Stimulated activated CD4-positive, alpha-beta T cell treated with anti-CD3 and anti-CD28 coated beads, Interleukin-1b, Interleukin-23, amount 100 ng/mL, for 24 hours (primary cell): ENCODE measurements around the gene OR4M1.
"Not testable (repeated sequence)": the region's sequence is repeated elsewhere in the genome, so short reads cannot be mapped to it uniquely, and the experiment has no call there.

Experiments
- DNase-seq, 4 experiments: peaks; one replicate each; pipeline ENCODE4 v3.0.0-alpha.2; 2020; ENCODE audit warnings: low read depth in 4 of 4, low spot score in 1 of 4

The OR4M1 gene

GRCh38 chr14:19773204-19773603 is at the start of gene OR4M1:
Gene OR4M1, plus strand, starts transcription at chr14:19773504. Its CDS starts 6,819 bp downstream, at chr14:19780323.
- DNase-seq = not testable (repeated sequence)

DNA sequence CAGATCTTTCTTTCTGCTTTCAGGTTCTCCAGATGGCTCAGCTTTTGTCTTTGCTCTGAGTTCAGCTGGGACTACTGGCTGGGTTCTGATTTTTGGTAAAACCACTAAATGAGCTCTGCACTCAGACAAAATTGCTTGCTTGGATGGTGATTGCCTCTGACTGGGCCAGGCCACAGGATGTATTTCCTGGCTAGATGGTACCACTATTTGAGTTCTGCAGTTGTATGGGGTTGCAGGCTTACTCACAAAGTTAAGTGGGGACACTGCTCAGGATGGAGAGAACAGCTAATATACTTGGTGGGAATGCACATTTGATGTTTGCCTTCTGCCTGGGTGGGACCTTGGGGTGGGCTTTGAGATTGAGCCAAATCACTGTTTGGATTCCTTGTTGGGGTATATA is 43.9 kb upstream of the OR4M1 start:
- no peak for DNase-seq

GRCh38 chr14:19729763-19730162 is 43.5 kb upstream of the OR4M1 start:
- no peak for DNase-seq

DNA sequence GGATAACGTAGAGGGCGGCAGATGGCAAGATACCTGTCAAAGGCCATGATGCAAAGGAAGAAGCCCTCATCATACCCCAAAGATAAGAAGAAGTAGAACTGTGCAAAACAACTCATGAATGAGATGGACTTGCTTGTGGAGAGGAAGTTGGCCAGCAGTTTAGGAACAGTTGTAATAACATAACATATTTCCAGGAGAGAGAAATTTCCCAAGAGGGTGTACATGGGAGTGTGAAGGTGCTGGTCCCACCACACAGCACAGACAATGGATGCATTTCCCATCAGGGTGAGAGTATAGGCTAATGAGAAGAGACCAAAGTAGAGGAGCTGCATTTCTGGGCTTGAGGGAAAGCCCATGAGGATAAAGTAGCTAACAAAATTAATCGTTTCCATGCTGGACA is 39.4 kb upstream of the OR4M1 start:
- not testable (repeated sequence) for DNase-seq

DNA sequence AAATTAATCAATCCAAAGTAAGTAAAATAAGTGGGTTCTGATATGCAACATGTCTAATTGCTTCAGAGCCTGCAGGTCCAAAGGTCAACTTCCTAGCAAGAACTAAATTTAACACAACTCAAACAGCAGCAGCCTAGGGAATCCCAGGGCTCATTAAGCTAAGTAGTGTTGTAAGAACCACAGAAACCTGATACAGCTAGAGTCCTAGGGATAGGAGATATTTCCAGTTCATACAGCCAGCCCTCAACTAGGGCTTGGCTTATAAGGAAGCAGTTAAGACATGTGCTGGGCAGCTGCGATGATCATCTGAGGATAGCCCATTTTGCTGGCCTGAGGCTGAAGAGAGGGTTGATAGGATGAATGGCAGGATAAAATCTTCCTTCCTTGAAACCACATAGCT is 30.0 kb upstream of the OR4M1 start, which contains the start of gene OR4Q3:
Gene OR4Q3, plus strand, starts transcription at position 316 of the 400 bp plus-strand sequence.
- DNase-seq = no peak

DNA sequence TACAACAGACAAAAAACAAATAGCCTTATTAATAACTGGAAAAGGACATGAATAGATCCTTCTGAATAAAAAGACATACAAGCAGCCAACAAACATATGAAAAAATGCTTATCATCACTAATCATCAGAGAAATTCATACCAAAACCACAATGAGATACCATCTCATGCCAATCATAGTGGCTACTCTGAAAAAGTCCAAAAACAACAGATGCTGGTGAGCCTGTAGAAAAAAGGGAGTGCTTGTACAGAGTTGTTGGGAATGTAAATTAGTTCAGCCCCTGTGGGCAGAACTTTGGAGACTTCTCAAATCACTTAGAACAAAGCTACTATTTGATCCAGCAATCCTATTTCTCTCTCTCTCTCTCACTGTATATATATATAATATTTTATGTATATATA is 21.0 kb upstream of the OR4M1 start:
- DNase-seq = not testable (repeated sequence)

GRCh38 chr14:19754172-19754571 is 19.1 kb upstream of the OR4M1 start:
- no peak for DNase-seq

- not testable (repeated sequence) for DNase-seq
Observed at GRCh38 chr14:19771491-19771890, 1.8 kb upstream of the OR4M1 start.

DNA sequence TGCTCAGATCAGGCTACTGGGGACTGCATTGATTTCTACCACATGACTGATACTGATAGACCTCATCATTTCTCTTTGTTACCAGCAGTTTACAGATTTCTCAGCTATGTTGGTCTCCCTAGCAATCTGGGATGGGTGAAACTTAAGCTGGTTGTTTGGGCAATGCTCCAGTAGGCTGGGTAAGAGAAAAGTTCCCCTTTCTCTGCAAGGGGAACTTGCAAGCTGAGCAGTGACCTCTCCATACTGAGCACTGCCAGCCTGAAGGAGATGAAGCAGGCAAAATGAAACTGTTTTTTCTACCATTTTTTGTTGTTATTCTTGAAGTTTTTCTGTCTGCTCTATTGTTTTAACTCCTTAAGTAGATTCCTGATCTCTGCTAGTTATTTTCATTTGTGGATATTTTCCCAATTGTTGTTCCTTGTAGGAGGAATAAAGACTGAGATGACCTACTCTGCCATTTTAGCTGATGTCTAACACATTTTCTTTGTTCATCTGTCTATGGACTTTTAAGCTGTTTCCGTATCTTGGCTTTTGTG is 1.3 kb upstream of the OR4M1 start:
- DNase-seq = no peak

DNA sequence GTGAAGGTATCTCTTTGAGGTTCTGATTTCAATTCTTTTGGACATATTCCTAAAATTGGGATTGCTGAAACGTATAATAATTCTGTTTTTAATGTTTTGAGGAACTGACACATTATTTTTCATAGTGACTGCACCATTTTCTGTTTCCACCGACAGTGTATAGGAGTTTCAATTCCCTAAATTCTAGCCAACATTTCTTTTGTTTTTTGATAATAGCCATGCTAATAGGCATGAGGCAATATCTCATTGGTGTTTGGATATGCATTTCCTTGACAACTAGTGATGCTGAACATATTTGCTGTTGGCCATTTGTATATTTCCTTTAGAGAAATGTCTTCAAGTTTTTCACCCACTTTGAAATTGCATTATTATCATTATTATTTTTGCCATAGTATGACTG is 850 bp upstream of the OR4M1 start:
- not testable (repeated sequence) for DNase-seq

DNA sequence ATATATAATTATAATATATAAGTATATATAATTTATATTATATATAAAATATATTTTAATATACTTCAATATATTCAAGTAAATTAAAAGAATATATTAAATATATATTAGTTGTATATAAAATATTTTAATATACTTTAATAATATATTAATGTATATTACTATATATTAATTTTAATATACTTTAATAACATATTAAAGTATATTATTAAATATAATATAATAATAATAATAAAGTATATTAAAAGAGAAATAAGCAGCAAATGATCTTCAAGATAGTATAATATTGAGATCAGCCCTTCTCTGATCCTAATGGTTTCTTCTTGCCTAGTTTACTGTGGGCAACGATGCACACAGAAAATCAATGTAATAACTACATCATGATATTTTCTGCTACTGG is 2.3 kb downstream of the OR4M1 start:
- no peak for DNase-seq

DNA sequence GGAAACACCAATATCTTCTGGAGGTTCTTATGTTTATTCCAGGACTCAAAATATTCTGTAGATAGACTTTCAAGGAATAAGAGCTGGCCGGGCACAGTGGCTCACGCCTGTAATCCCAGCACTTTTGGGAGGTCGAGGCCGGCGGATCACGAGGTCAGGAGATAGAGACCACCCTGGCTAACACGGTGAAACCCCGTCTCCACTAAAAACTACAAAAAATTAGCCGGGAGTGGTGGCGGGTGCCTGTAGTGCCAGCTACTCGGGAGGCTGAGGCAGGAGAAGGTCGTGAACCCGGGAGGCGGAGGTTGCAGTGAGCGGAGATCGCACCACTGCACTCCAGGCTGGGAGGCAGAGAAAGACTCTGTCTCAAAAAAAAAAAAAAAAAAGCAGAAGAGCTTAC is 12.5 kb downstream of the OR4M1 start:
- DNase-seq = not testable (repeated sequence)

- not testable (repeated sequence) for DNase-seq
Observed at GRCh38 chr14:19787318-19787717, 14.0 kb downstream of the OR4M1 start.

- not testable (repeated sequence) for DNase-seq
Observed at GRCh38 chr14:19788150-19788549, 14.8 kb downstream of the OR4M1 start.

DNA sequence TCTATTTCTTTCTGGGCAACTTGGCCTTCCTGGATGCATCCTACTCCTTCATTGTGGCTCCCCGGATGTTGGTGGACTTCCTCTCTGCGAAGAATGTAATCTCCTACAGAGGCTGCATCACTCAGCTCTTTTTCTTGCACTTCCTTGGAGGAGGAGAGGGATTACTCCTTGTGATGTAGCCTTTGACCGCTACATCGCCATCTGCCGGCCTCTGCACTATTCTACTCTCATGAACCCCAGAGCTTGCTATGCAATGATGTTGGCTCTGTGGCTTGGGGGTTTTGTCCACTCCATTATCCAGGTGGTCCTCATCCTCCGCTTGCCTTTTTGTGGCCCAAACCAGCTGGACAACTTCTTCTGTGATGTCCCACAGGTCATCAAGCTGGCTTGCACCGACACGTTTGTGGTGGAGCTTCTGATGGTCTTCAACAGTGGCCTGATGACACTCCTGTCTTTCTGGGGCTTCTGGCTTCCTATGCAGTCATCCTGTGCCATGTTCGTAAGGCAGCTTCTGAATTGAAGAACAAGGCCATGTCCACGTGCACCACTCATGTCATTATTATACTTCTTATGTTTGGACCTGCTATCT is 23.3 kb downstream of the OR4M1 start:
- DNase-seq = not testable (repeated sequence)

GRCh38 chr14:19799880-19800279 is 26.6 kb downstream of the OR4M1 start:
- DNase-seq = no peak

- DNase-seq = no peak
Observed at GRCh38 chr14:19800282-19801117, 27.2 kb downstream of the OR4M1 start.

GRCh38 chr14:19801118-19801464 is 27.8 kb downstream of the OR4M1 start:
- DNase-seq = no peak

- DNase-seq = not testable (repeated sequence)
Observed at GRCh38 chr14:19803470-19803869, 30.2 kb downstream of the OR4M1 start, which contains the start of gene OR4N2. Gene OR4N2, plus strand, starts transcription at chr14:19803770. Its CDS starts 23,679 bp downstream, at chr14:19827449.

GRCh38 chr14:19813171-19813920 is 40.0 kb downstream of the OR4M1 start:
- DNase-seq = not testable (repeated sequence)

DNA sequence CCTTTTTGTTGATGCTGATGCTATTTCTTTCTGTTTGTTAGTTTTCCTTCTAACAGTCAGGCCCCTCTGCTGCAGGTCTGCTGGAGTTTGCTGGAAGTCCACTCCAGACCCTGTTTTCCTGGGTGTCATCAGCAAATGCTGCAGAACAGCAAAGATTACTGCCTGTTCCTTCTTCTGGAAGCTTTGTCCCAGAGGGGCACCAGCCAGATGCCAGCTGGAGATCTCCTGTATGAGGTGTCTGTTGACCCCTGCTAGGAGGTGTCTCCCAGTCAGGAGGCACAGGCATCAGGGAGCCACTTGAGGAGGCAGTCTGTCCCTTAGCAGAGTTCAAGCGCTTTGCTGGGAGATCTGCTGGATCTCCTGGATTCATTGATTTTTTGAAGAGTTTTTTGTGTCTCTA is 46.6 kb downstream of the OR4M1 start:
- DNase-seq = not testable (repeated sequence)
